Osteoblast (primary cell): Measurements from ENCODE around the gene SLC22A16. TPM values are rescaled to one million over a fixed set of nuclear protein-coding genes. Genes with fewer than 3 reads are reported as not detected.

ENCODE experiments used
- DNase-seq: peaks from one replicate; pipeline ENCODE4 v3.0.0; 2011; ENCODE audit warnings: low spot score, mixed read lengths; ENCODE audit not compliant: insufficient read length; ENCODE audit errors: missing footprints
- H2AFZ ChIP-seq: 2 replicates; pipeline ENCODE4 v1.6.0; 2011; ENCODE audit warnings: mild to moderate bottlenecking, low read length
- H3K27ac ChIP-seq: 2 replicates; pipeline ENCODE4 v1.5.1; 2011; ENCODE audit warnings: mild to moderate bottlenecking, low read depth, low read length, moderate library complexity
- H3K27me3 ChIP-seq: 2 replicates; pipeline ENCODE4 v1.6.0; 2012; ENCODE audit warnings: mild to moderate bottlenecking, control low read depth, inconsistent platforms, low read length, moderate library complexity; ENCODE audit not compliant: insufficient read depth
- H3K36me3 ChIP-seq: 2 replicates; pipeline ENCODE4 v1.5.1; 2011; ENCODE audit warnings: mild to moderate bottlenecking, low read length, control low read depth, moderate library complexity; ENCODE audit not compliant: insufficient read depth
- H3K4me1 ChIP-seq: 2 replicates; pipeline ENCODE4 v1.5.1; 2011; ENCODE audit warnings: mild to moderate bottlenecking, low read length, control low read depth, moderate library complexity; ENCODE audit not compliant: insufficient read depth
- H3K4me2 ChIP-seq: 2 replicates; pipeline ENCODE4 v1.6.0; 2011; ENCODE audit warnings: mild to moderate bottlenecking, low read length; ENCODE audit not compliant: insufficient read depth
- H3K4me3 ChIP-seq: fragments of 200-600 bp; sonication (generic); 3 replicates; pipeline ENCODE4 v1.5.1; 2012; ENCODE audit warnings: mild to moderate bottlenecking, low read length, inconsistent platforms; ENCODE audit not compliant: insufficient read depth
- H3K79me2 ChIP-seq: 2 replicates; pipeline ENCODE4 v1.6.0; 2012; ENCODE audit warnings: mild to moderate bottlenecking, low read length, control low read depth, inconsistent platforms; ENCODE audit not compliant: insufficient read depth
- H3K9me3 ChIP-seq: 2 replicates; pipeline ENCODE4 v1.5.1; 2011; ENCODE audit warnings: low read depth, low read length, control low read depth
- H4K20me1 ChIP-seq: 2 replicates; pipeline ENCODE4 v1.6.0; 2012; ENCODE audit warnings: mild to moderate bottlenecking, low read length, control low read depth; ENCODE audit not compliant: insufficient read depth
- total RNA-seq: library from RNA; depleted of rRNA; stranded (reverse); fragments of >200 nt; gene quantifications from 2 replicates; pipeline ENCODE4 v1.2.3, GENCODE V29; 2012
- TF ChIP-seq, protein P1 (sequence below): IDR thresholded peaks from 2 replicates; pipeline ENCODE4 v1.5.1; 2011; ENCODE audit warnings: mild to moderate bottlenecking, low read depth, low read length, moderate library complexity; ENCODE audit errors: extremely low read depth

The SLC22A16 gene
- total RNA-seq, 1 donor = 0.36 TPM

- Histone ChIP-seq H3K4me2 (no peak overlapping the region), H3K9me3 (no peaks in the 10 kb centered on the region), H4K20me1 (no peaks in the 10 kb centered on the region), H3K27me3 (no peaks in the 10 kb centered on the region), H3K27ac (no peak overlapping the region), H3K4me1 (peaks cover 3% of the 10 kb centered on the region), H3K4me3 (no peak overlapping the region), H2AFZ (no peak overlapping the region), H3K79me2 (no peaks in the 10 kb centered on the region), H3K36me3 (no peaks in the 10 kb centered on the region)
- TF ChIP-seq, protein P1, sequence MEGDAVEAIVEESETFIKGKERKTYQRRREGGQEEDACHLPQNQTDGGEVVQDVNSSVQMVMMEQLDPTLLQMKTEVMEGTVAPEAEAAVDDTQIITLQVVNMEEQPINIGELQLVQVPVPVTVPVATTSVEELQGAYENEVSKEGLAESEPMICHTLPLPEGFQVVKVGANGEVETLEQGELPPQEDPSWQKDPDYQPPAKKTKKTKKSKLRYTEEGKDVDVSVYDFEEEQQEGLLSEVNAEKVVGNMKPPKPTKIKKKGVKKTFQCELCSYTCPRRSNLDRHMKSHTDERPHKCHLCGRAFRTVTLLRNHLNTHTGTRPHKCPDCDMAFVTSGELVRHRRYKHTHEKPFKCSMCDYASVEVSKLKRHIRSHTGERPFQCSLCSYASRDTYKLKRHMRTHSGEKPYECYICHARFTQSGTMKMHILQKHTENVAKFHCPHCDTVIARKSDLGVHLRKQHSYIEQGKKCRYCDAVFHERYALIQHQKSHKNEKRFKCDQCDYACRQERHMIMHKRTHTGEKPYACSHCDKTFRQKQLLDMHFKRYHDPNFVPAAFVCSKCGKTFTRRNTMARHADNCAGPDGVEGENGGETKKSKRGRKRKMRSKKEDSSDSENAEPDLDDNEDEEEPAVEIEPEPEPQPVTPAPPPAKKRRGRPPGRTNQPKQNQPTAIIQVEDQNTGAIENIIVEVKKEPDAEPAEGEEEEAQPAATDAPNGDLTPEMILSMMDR = no peak
- no peak for DNase-seq
Measured at GRCh38 chr6:110409794-110410193, 66.6 kb downstream of the SLC22A16 start.

GRCh38 chr6:110408901-110409300, 67.5 kb downstream of the SLC22A16 start:
- Histone ChIP-seq H3K4me1 (no peaks in the 10 kb centered on the region), H3K79me2 (no peaks in the 10 kb centered on the region), H2AFZ (no peak overlapping the region), H3K27ac (no peak overlapping the region), H3K27me3 (no peaks in the 10 kb centered on the region), H4K20me1 (no peaks in the 10 kb centered on the region), H3K4me2 (no peak overlapping the region), H3K9me3 (no peaks in the 10 kb centered on the region), H3K36me3 (no peaks in the 10 kb centered on the region), H3K4me3 (no peak overlapping the region)
- TF ChIP-seq, protein P1 = no peak
- no peak for DNase-seq

GRCh38 chr6:110404607-110405006, 71.8 kb downstream of the SLC22A16 start:
- Histone ChIP-seq H3K27ac (no peak overlapping the region), H3K36me3 (no peaks in the 10 kb centered on the region), H3K4me2 (peak overlapping the region; percentile 1), H3K79me2 (no peaks in the 10 kb centered on the region), H3K4me3 (no peak overlapping the region), H3K27me3 (no peaks in the 10 kb centered on the region), H3K9me3 (no peaks in the 10 kb centered on the region), H3K4me1 (no peaks in the 10 kb centered on the region), H2AFZ (no peak overlapping the region), H4K20me1 (no peaks in the 10 kb centered on the region)
- TF ChIP-seq, protein P1 = no peak
- no peak for DNase-seq

GRCh38 chr6:110401585-110402176, 74.7 kb downstream of the SLC22A16 start:
- Histone ChIP-seq H3K4me2 (no peak overlapping the region), H2AFZ (no peak overlapping the region), H3K27ac (no peak overlapping the region)

More at GRCh38 chr6:110401585-110402176, 74.7 kb downstream of the SLC22A16 start:
- Histone ChIP-seq H4K20me1 (no peaks in the 10 kb centered on the region), H3K36me3 (no peaks in the 10 kb centered on the region), H3K79me2 (no peaks in the 10 kb centered on the region), H3K4me3 (no peak overlapping the region), H3K27me3 (no peaks in the 10 kb centered on the region), H3K9me3 (no peaks in the 10 kb centered on the region), H3K4me1 (no peaks in the 10 kb centered on the region)
- DNase-seq = no peak
- TF ChIP-seq, protein P1 = no peak
